ENCODE results near the gene POLK. TPM values are rescaled to one million over a fixed set of nuclear protein-coding genes. Genes with fewer than 3 reads are reported as not detected.

Gene POLK
- total and polyA plus RNA-seq, 2 of the 13 experiments (the other 11 are each of a cell fraction or from before 2014, with no cell fraction given), result 8.6 to 11.7 TPM

GRCh38 chr5:75511435-75512382 is at the start of gene POLK, which contains the start of gene CERT1 (continued):
- peak; percentile 65; the same call in 1 of the 2 replicates for TF ChIP-seq KDM2A (CRISPR knock-in tag; IDR thresholded peaks at IDR 0.05; ENCODE audit: borderline replicate concordance, low read depth)
- no peak for TF ChIP-seq EEA1 (CRISPR knock-in tag; IDR thresholded peaks at IDR 0.05; ENCODE audit: borderline replicate concordance)
- TF ChIP-seq FOXO1 (CRISPR knock-in tag; IDR thresholded peaks at IDR 0.05), result no peak
- no peak; the same call in 1 of the 2 replicates for TF ChIP-seq MED1 (CRISPR knock-in tag; IDR thresholded peaks at IDR 0.05)
- peak; percentile 90 for TF ChIP-seq HCFC1 (IDR thresholded peaks at IDR 0.05; ENCODE audit: low read depth, low read length)
- peak; percentile 62; the same call in 1 of the 2 replicates for TF ChIP-seq TBX2 (CRISPR knock-in tag; IDR thresholded peaks at IDR 0.05; ENCODE audit: borderline replicate concordance)
- peak; percentile 44; the same call in 1 of the 2 replicates for TF ChIP-seq ZMYM3 (CRISPR knock-in tag; IDR thresholded peaks at IDR 0.05)
- no peak for TF ChIP-seq RBAK (CRISPR knock-in tag; IDR thresholded peaks at IDR 0.05)
- TF ChIP-seq AGO1 (IDR thresholded peaks at IDR 0.05; ENCODE audit: low read depth, low read length, poor library complexity, severe bottlenecking), result no peak
- no peak for TF ChIP-seq ZNF644 (CRISPR knock-in tag; IDR thresholded peaks at IDR 0.05; ENCODE audit: low read depth)
- no peak for TF ChIP-seq ZBTB49 (CRISPR knock-in tag; IDR thresholded peaks at IDR 0.05; ENCODE audit: borderline replicate concordance)
- TF ChIP-seq KDM6A (CRISPR knock-in tag; IDR thresholded peaks at IDR 0.05; ENCODE audit: low read depth), result no peak
- TF ChIP-seq HNRNPUL1 (IDR thresholded peaks at IDR 0.05; ENCODE audit: low read depth, low read length), result no peak
- no peak for TF ChIP-seq ZNF276 (CRISPR knock-in tag; IDR thresholded peaks at IDR 0.05; ENCODE audit: low read depth)
- TF ChIP-seq GATA4 (IDR thresholded peaks at IDR 0.05; ENCODE audit: borderline replicate concordance, low read depth), result no peak
- TF ChIP-seq KLF15 (CRISPR knock-in tag; IDR thresholded peaks at IDR 0.05; ENCODE audit: borderline replicate concordance), result no peak
- 0 out of 2 replicates have a peak, but pooled peaks have one; percentile 28 for TF ChIP-seq ZNF749 (CRISPR knock-in tag; IDR thresholded peaks at IDR 0.05; ENCODE audit: borderline replicate concordance)
- TF ChIP-seq ZBTB43 (CRISPR knock-in tag; conservative IDR thresholded peaks at IDR 0.05), result no peak
- TF ChIP-seq ZNF468 (CRISPR knock-in tag; IDR thresholded peaks at IDR 0.05), result no peak
- no peak for TF ChIP-seq STAT5B (CRISPR knock-in tag; IDR thresholded peaks at IDR 0.05)
- no peak for TF ChIP-seq ZNF770 (CRISPR knock-in tag; IDR thresholded peaks at IDR 0.05)
